GM21423 (cell line): ENCODE measurements around the gene KRTAP4-5.
"Not testable (repeated sequence)": the region's sequence is repeated elsewhere in the genome, so short reads cannot be mapped to it uniquely, and the experiment has no call there.

Experiments
- ATAC-seq: cut with Tn5 transposase; IDR thresholded peaks from one replicate; pipeline ENCODE4 v1.9.1; 2021; ENCODE audit warnings: mild to moderate bottlenecking, moderate library complexity; ENCODE audit not compliant: unreplicated experiment

The KRTAP4-5 gene

DNA sequence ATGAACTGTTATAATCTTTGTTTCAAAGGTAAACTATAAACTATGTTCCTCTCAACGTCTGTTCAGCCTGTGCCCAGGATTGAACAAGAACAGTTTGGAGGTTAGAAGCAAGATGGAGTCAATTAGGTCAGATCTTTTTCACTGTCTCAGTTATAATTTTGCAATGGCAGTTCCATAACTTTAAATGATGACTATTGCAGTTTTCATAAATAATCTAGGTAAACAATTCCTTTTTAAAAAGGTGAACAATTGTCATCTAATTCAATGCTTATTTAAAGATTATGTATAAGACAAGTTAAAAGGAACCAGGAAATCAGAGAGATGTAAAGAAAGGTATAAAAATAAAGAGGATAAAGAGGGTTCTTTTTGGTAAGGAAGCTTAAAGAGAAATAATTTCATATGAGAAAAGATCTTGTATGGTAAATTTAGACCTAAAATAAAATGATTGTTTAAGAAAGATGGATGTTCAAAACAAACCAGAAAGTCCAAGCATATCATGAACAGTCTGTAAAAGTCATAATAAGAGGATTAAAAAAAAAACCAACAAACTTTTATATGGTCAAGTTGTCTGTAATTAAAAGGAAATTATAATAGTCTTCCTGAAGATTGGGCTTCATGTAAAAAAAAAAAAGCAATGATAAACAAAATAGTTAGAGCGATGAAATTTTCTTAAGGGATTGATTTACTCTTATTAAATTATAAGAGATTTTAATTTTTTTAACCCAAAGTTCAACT lies 38.3 kb downstream of the KRTAP4-5 start:
- ATAC-seq = no peak

GRCh38 chr17:41108728-41109386 lies 40.8 kb downstream of the KRTAP4-5 start:
- not testable (repeated sequence) for ATAC-seq

GRCh38 chr17:41107941-41108450 lies 41.6 kb downstream of the KRTAP4-5 start:
- ATAC-seq = no peak

GRCh38 chr17:41105347-41105746 lies 44.3 kb downstream of the KRTAP4-5 start, which contains the start of gene KRTAP4-9:
Gene KRTAP4-9 (plus strand): TSS chr17:41105389. CDS start chr17:41105389, 0 bp downstream.
- not testable (repeated sequence) for ATAC-seq

DNA sequence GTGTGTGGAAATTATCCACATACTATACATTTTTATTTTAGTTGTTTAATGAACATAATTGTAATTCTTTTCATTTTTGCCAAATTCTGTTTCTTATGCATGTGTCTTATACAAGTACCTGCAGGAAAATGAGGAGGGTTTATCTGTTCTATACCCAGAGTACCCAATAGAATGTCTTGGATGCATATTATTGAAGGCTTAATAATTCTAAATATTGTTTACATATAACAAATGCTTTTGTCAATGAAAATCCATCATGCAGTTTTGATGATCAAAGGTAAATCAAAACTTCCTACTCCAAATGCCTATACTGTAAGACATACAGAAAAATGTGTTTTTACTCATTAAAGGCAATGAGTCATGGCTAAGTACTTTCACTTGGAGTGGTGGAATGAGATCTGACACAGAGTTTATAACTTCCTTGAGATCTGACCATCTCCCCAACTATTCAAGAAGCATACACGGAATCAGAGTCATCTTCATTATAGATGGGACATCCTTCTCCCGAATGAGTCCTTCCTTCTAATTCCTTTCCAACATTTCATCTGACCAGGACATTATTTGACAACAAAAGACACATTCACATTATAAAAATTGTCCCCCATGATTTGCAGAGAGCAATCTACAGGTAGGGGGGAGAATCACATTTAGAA lies 45.1 kb downstream of the KRTAP4-5 start:
- not testable (repeated sequence) for ATAC-seq

DNA sequence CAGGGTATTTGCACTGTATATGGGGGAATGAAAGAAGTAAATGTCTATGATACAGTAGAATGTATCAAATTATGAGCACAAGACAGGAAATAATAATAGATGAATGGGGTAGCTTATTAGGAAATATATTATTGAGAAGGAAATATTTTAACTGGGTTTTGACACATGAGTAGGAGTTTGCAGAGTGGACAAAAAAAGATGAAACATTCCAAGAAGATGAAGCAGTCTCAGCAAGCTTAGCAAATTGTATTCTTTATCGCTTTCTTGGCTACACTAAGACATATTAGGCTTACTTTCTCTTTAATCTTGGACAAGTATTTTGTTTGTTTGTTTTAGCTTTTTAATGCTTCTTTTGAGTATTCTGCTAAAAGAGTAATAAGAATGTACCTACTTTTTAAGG lies 45.7 kb downstream of the KRTAP4-5 start:
- no peak for ATAC-seq

GRCh38 chr17:41101586-41102259 lies 47.9 kb downstream of the KRTAP4-5 start, which contains the start of gene KRTAP4-16:
Gene KRTAP4-16 (minus strand): TSS chr17:41102209. CDS start chr17:41102209, 0 bp downstream.
- ATAC-seq = no peak

- not testable (repeated sequence) for ATAC-seq
Observed at GRCh38 chr17:41099682-41100480, 49.7 kb downstream of the KRTAP4-5 start.
